Thyroid gland (tissue), 4 donors: ENCODE results near the gene MISP3. TPM values are rescaled to one million over a fixed set of nuclear protein-coding genes. Genes with fewer than 3 reads are reported as not detected.
A peak's percentile ranks its signal among the peaks of the same experiment; 100 is the strongest.
"Not testable (repeated sequence)": the region's sequence is repeated elsewhere in the genome, so short reads cannot be mapped to it uniquely, and the experiment has no call there.

Experiments
- DNase-seq, 2 donors: peaks; one replicate each; pipeline ENCODE4 v3.0.0-alpha.2; 2019
- H3K27ac ChIP-seq, 3 donors: fragments of 200-600 bp; sonication (generic); 1 replicate in 2 of 3; 2 replicates in 1 of 3; pipeline ENCODE4 v1.5.1; 2016 to 2019; ENCODE audit warnings: mild to moderate bottlenecking in 1 of 3, moderate library complexity in 1 of 3
- H3K27me3 ChIP-seq: fragments of 200-600 bp; sonication (generic); one replicate; pipeline ENCODE4 v1.5.1; 2019
- H3K36me3 ChIP-seq, 2 donors: fragments of 200-600 bp; sonication (generic); one replicate each; pipeline ENCODE4 v1.5.1; 2016 to 2019
- H3K4me1 ChIP-seq, 2 donors: fragments of 200-600 bp; sonication (generic); one replicate each; pipeline ENCODE4 v1.5.1; 2017 to 2019
- H3K4me3 ChIP-seq, 3 donors: fragments of 200-600 bp; sonication (generic); replicated peaks in 1 of 3; 1 replicate in 2 of 3; 2 replicates in 1 of 3; pipeline ENCODE4 v1.5.1; 2016; ENCODE audit warnings: mild to moderate bottlenecking in 1 of 3
- H3K9me3 ChIP-seq: fragments of 200-600 bp; sonication (generic); one replicate; pipeline ENCODE4 v1.5.1; 2017
- POLR2A ChIP-seq, 2 donors: fragments of 450-650 bp; IDR thresholded peaks; one replicate each; pipeline ENCODE4 v1.6.1; 2017; ENCODE audit warnings: antibody characterized with exemption in 2 of 2, mild to moderate bottlenecking in 2 of 2, moderate library complexity in 1 of 2
- WGBS, 2 donors: methylation state at CpG; one replicate each; pipeline ENCODE4 v1.1.5; 2017; 5-methylcytosine and 5-hydroxymethylcytosine counted together
- intact Hi-C: fragments of 100-400 bp; cut with DNase I; formaldehyde crosslinking; loops from one replicate; pipeline ENCODE4 v1.15.1; 2023
- total RNA-seq, 4 donors: library from RNA; depleted of rRNA; stranded (reverse); fragments of >200 nt; gene quantifications; one replicate each; pipeline ENCODE4 v1.2.3, GENCODE V29; 2016
- TF ChIP-seq, protein P1 (sequence below), 6 experiments: fragments of 200-600 bp in 3 of 6; fragments of 450-650 bp in 3 of 6; sonication (generic) in 3 of 6; IDR thresholded peaks; one replicate each; pipeline ENCODE4 v1.5.1; 2016 to 2019; ENCODE audit warnings: antibody characterized with exemption in 6 of 6, mild to moderate bottlenecking in 2 of 6, inconsistent platforms in 1 of 6, moderate library complexity in 1 of 6

Gene MISP3
- total RNA-seq, 4 donors from 2014 or later = 7.9 to 9.9 (median 9.1) TPM

DNA sequence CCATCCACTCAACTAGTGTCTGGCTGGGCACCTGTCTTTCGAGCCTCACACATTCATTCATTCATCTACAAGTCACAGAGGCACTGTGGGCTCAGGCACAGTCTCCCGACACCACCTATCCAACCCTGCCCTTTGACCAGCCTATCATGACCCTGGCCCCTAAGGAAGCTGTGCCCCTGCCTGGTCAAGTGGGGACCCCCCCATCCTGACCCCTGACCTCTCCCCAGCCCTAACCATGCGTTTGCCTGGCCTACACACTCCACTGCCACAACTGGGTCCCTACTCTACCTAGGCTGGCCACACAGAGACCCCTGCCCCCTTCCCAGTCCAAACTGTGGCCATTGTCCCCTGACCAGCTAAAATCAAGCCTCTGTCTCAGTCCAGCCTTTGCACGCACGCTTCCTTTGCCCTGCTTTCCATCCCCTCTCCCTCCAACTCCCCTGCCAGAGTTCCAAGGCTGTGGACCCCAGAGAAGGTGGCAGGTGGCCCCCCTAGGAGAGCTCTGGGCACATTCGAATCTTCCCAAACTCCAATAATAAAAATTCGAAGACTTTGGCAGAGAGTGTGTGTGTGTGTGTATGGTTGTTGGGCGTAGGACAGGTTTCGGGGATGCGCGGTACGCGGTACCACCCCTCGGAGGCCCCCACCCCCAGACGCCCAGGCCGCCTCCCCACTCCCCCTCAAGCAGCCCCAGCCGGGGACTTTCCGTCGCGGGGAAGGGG is 41.4 kb upstream of the MISP3 start:
- no peak for DNase-seq
- H3K4me3 ChIP-seq = peak overlapping the region in 2 of 3 donors; percentile 62 to 70
- no peaks in the 10 kb centered on the region for H3K9me3 ChIP-seq
- peak overlapping the region in 2 of 3 donors; percentile 52 to 55 for H3K27ac ChIP-seq
- H3K4me1 ChIP-seq = peaks cover 6 to 9% of the 10 kb centered on the region in 2 donors
- intact Hi-C loops = no loop called here
- H3K27me3 ChIP-seq = no peaks in the 10 kb centered on the region
- WGBS, 2 donors = 39 to 47% methylated on average over 6 to 13 of the region's 20 CpGs
- TF ChIP-seq, protein P1, sequence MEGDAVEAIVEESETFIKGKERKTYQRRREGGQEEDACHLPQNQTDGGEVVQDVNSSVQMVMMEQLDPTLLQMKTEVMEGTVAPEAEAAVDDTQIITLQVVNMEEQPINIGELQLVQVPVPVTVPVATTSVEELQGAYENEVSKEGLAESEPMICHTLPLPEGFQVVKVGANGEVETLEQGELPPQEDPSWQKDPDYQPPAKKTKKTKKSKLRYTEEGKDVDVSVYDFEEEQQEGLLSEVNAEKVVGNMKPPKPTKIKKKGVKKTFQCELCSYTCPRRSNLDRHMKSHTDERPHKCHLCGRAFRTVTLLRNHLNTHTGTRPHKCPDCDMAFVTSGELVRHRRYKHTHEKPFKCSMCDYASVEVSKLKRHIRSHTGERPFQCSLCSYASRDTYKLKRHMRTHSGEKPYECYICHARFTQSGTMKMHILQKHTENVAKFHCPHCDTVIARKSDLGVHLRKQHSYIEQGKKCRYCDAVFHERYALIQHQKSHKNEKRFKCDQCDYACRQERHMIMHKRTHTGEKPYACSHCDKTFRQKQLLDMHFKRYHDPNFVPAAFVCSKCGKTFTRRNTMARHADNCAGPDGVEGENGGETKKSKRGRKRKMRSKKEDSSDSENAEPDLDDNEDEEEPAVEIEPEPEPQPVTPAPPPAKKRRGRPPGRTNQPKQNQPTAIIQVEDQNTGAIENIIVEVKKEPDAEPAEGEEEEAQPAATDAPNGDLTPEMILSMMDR (IDR thresholded peaks at IDR 0.05) = no peak
- TF ChIP-seq POLR2A (IDR thresholded peaks at IDR 0.05) = no peak
- H3K36me3 ChIP-seq = no peaks in the 10 kb centered on the region

DNA sequence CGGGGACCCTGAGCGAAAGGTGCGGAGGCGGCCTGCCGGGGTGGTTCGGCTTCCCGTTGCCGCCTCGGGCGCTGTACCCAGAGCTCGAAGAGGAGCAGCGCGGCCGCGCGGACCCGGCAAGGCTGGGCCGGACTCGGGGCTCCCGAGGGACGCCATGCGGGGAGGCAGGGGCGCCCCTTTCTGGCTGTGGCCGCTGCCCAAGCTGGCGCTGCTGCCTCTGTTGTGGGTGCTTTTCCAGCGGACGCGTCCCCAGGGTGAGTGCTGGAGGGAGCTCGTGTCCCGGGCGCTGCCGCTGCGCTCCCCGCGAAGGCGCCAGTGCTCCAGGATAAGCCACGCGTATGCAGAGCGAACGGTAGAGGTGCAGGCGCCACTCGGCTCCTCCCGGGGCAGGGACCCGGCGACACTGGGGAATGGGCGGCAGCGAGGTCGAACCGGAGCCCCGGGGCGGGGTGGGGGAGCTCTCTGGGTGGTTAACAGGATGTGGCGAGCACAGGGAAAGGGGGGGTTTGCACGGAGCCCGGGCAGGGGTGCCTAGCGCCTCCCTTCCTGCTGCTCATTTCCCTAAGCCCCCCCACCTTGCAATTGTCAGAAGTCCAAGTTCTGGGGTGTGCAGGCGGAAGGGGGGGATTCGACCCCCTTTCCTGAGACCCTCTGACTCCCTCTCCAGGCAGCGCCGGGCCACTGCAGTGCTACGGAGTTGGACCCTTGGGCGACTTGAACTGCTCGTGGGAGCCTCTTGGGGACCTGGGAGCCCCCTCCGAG is 40.7 kb upstream of the MISP3 start, which contains the start of gene IL27RA:
TSS of gene IL27RA (plus strand) at position 44 of the 762 bp plus-strand sequence. CDS start at position 155, 111 bp downstream.
- intact Hi-C loops = no loop called here
- peak within 1 kb of the TSS; percentile 5 to 70 (median 62) for H3K4me3 ChIP-seq
- H3K9me3 ChIP-seq = no peaks in the 10 kb centered on the region
- peak within 1 kb of the TSS in 2 of 3 donors; percentile 52 to 55 for H3K27ac ChIP-seq
- H3K36me3 ChIP-seq = no peaks in the 10 kb centered on the region
- 0 to 2% methylated on average over 8 of the region's 63 CpGs for WGBS, 2 donors
- TF ChIP-seq, protein P1 (IDR thresholded peaks at IDR 0.05) = peak in 4 of 6 experiments; percentile 35 to 55 (median 45)
- no peak for TF ChIP-seq POLR2A (IDR thresholded peaks at IDR 0.05)
- peak; percentile 58 to 60 for DNase-seq
- no peaks in the 10 kb centered on the region for H3K27me3 ChIP-seq
- H3K4me1 ChIP-seq = peaks cover 6 to 9% of the 10 kb centered on the region in 2 donors

DNA sequence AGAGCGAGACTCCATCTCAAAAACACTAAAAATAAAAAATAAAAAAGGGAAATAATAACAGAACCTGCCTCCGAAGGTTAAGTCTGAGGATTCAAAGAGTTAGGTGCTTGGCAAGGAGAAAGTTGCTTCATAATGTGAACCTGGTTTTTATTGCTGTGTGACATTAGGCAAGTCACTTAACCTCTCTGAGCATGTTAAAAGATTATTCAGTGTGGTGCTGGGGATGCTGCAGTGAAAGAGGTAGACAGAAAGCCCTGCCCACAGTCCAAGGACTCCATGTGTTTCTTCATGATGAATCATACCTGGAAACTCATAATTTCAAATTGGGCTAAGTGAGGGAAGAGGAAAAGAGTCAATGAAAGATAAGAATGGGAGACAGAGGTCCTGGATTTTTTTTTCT is 38.6 kb upstream of the MISP3 start:
- Histone ChIP-seq H3K27me3 (no peaks in the 10 kb centered on the region), H3K27ac (no peak overlapping the region), H3K4me3 (no peak overlapping the region), H3K9me3 (no peaks in the 10 kb centered on the region), H3K4me1 (peaks cover 6 to 9% of the 10 kb centered on the region in 2 donors), H3K36me3 (no peaks in the 10 kb centered on the region)
- intact Hi-C loops = no loop called here
- DNase-seq = no peak
- WGBS, 2 donors = 95 to 97% methylated on average over 2 of the region's 2 CpGs
- TF ChIP-seq, protein P1 (IDR thresholded peaks at IDR 0.05) = no peak
- TF ChIP-seq POLR2A (IDR thresholded peaks at IDR 0.05) = no peak

DNA sequence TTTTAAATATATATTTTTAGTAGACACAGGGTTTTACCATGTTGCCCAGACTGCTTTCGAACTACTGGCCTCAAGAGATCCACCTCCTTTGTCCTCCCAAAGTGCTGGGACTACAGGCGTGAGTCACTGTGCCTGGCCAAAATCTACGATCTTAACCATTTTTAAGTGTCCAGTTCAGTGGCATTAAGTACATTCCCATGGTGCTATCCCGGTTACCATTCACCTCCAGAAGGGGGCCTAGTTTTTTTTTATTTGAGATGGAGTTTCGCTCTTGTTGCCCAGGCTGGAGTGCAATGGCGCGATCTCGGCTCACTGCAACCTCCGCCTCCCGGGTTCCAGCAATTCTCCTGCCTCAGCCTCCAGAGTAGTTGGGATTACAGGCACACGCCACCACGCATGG is 37.4 kb upstream of the MISP3 start:
- H3K27me3 ChIP-seq, H3K36me3 ChIP-seq, H3K4me3 ChIP-seq, intact Hi-C loops, DNase-seq, H3K4me1 ChIP-seq, H3K27ac ChIP-seq, H3K9me3 ChIP-seq: not testable (repeated sequence)
- WGBS, 2 donors = 89% methylated on average over 12 of the region's 12 CpGs

DNA sequence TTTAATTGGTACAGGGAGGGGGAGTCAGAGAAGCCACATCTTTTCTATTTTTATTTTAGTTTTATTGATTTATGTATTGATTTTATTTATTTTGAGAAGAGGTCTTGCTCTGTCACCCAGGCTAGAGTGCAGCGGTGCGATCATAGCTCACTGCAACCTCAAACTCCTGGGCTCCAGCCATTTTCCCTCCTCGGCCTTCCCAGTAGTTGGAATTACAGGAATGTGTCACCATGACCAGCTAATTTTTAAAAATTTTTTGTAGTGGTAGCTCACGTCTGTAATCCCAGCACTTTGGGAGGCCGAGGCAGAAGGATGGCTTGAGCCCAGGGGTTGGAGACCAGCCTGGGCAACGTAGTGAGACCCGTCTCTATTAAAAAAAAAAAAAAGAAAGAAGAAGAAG is 36.9 kb upstream of the MISP3 start:
- intact Hi-C loops = no loop called here
- Histone ChIP-seq H3K36me3 (no peaks in the 10 kb centered on the region), H3K4me3 (no peak overlapping the region), H3K9me3 (no peaks in the 10 kb centered on the region), H3K27me3 (no peaks in the 10 kb centered on the region), H3K4me1 (peaks cover 6 to 9% of the 10 kb centered on the region in 2 donors), H3K27ac (no peak overlapping the region)
- TF ChIP-seq, protein P1 (IDR thresholded peaks at IDR 0.05) = no peak
- DNase-seq = no peak
- WGBS, 2 donors = 84 to 88% methylated on average over 7 of the region's 7 CpGs
